HFF-Myc (cell line): ENCODE results near the gene MATN1.
A peak's percentile ranks its signal among the peaks of the same experiment; 100 is the strongest.

Experiments
- DNase-seq: peaks from one replicate; pipeline ENCODE4 v3.0.0-alpha.2; 2011; ENCODE audit warnings: low read depth; ENCODE audit errors: extremely low read depth
- H3K4me3 ChIP-seq: replicated peaks from 2 replicates; pipeline ENCODE4 v1.5.1; 2011; ENCODE audit warnings: low read depth, mild to moderate bottlenecking, control low read depth, low read length
- TF ChIP-seq, protein P1 (sequence below): IDR thresholded peaks from 2 replicates; pipeline ENCODE4 v1.5.1; 2012; ENCODE audit warnings: mild to moderate bottlenecking, low read depth, low read length, control low read depth; ENCODE audit errors: missing control alignments

The MATN1 gene

DNA sequence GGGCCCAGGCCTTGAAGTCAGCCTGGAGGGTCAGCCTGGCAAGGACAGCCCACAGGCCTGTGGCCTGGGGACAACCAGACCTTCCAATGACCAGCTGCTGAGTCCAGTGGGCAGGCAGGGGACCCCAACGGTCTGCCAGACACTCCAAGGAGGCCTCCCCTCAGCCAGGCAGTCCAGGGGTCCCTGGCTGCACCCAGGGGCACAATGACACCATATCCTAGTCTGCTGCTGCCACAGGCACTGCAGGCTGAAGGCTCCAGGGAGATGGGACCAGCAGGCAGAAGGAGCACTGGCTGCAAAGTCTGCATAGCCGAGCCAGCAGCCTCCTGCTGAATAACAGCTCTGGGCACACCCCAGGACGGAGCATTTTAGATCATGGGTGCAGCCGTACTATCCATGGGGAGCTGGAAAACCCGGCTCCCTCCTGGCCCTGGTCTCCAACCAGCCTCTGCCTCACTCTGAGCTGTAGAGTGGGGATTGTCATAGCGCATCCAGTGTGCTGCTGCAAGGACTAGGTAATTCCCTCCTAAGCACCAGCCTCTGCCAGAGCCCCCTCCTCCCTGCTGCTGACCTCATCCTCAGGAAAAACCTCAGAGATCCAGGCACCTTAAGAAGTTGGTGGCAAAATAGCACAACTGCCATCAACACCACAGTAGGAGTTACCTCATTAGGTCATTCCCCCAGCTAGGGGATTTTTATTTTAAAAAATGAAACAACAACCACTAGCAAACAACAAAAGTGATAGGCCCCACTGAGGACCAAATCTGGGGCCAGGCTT lies 39.0 kb upstream of the MATN1 start:
- H3K4me3 ChIP-seq = no peak overlapping the region
- DNase-seq = no peak
- TF ChIP-seq, protein P1, sequence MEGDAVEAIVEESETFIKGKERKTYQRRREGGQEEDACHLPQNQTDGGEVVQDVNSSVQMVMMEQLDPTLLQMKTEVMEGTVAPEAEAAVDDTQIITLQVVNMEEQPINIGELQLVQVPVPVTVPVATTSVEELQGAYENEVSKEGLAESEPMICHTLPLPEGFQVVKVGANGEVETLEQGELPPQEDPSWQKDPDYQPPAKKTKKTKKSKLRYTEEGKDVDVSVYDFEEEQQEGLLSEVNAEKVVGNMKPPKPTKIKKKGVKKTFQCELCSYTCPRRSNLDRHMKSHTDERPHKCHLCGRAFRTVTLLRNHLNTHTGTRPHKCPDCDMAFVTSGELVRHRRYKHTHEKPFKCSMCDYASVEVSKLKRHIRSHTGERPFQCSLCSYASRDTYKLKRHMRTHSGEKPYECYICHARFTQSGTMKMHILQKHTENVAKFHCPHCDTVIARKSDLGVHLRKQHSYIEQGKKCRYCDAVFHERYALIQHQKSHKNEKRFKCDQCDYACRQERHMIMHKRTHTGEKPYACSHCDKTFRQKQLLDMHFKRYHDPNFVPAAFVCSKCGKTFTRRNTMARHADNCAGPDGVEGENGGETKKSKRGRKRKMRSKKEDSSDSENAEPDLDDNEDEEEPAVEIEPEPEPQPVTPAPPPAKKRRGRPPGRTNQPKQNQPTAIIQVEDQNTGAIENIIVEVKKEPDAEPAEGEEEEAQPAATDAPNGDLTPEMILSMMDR = no peak

DNA sequence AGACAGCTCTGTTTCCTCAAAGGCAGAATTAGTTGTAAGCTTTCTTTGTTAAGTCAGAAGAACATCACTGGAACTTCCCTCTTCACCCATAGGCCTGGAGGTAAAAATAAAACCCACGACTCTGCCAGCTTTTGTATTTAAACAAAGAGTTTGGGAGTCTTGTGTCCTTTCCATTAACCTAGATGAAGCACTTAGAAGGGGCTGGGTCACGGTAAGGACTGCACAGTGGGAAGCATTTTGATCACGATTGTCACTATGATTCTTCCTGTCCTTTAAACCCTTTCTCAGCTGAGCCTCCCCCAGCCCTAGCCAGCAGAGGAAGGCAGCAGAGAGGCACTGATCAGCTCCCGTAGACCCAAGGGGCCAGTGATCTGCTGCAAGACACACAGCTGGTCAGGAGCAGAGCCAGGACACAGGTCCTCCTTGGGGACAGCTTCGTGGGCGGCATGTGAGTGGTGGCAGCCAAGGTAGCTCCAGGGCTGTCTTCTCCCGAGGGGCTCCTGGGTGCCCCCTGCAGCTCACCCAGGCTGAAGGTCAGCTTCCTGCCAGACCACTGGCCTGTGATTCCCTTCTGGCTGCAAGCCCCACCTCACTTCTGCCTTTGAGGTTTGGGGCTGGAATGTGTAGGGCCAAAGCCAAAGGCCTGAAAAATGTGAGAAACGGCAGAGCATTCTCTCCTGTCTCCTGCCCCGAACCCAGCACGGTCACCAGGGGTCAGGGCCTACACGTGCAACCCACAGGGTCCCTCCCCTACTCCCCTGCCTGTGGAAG lies 38.2 kb upstream of the MATN1 start:
- no peak for DNase-seq
- no peak overlapping the region for H3K4me3 ChIP-seq
- TF ChIP-seq, protein P1 = no peak

DNA sequence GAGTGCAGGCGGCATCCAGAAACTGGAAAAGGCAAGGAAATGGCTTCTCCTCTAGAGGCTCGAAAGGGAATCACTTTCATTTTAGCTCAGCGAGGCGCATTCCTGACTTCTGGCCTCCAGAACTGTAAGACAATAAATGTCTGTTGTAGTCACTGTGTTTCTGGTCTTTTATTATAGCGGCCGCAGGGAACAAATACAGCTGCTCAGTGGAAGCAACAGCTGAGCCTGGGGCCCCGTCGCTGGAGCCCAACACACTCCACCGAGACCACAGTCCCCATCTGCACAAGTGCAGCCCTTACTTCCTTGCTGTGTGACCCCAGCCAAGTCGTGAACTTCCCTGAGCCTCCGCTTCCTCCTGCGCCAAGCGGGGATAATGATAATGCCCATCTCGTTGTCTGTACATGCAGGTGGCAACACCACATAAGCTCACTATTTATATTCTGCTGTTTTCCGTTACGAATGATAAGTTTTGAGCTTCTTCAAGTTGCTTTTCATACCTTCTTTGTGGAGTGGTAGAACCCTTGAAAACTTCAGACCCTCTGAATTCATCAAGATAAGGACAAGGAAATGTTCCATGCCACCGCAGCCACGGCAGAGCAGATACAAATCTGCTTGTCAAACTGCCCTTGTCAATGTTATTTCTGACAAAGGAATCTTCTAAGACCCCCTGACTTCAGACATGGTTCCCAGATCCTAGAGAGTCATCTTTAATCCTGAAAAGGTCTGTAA lies 37.4 kb upstream of the MATN1 start:
- no peak overlapping the region for H3K4me3 ChIP-seq
- TF ChIP-seq, protein P1 = no peak
- no peak for DNase-seq

DNA sequence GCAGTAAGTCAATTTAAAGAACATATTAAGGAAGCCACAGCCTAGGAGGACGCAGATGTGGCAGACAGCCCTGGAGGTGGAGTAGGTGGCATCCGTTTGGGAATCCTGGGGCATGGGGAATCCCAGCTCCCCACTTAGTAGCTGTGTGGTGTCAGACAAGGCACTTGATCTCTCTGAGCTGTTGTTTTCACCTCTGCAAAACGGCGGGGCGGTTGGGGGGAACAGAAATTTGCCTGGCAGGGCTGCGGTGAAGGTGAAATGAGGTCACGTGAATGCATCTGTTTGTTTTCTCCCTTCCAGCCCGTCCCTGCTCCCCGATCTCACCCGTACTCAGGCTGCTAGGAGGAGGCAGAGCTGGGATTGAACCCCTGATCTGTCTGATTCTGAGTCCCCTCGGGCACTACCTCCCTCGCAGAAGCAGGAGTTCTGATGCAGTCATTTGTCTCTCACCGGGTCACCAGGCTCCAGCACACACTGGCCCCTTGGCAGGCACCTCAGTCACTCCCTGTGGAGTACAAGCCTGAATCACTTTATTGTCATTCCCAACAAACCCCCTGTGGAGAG lies 36.4 kb upstream of the MATN1 start:
- DNase-seq = no peak
- TF ChIP-seq, protein P1 = no peak
- H3K4me3 ChIP-seq = no peak overlapping the region

DNA sequence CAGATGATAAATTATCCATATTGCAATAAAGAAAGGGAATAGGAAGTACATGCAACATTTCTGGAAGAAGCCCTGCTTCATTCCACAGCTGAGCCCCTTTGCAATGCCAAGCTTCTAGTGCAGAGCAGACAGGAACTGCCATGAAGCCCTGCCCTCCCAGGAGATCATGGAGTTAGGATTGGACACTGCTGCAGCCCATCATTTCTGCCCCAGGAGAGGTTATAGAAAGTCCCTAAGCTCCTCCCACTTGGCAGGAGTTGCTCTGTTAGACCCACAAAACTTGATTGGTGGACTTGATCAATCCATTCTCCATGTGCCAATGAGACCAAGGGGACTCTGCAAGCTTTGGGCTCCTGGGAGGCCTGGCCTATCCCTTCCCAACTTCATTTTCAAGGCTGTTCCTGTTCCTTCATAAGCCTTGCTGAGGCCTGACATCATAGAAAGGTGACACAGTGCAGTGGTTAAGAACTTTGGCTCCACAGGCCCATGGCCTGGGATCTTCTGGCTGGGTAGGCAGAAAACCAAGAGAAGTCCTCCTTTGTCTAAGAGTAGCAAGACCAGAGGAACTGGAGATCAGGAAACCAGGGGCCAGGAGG lies 35.5 kb upstream of the MATN1 start:
- no peak overlapping the region for H3K4me3 ChIP-seq
- TF ChIP-seq, protein P1 = no peak
- peak; percentile 26 for DNase-seq

DNA sequence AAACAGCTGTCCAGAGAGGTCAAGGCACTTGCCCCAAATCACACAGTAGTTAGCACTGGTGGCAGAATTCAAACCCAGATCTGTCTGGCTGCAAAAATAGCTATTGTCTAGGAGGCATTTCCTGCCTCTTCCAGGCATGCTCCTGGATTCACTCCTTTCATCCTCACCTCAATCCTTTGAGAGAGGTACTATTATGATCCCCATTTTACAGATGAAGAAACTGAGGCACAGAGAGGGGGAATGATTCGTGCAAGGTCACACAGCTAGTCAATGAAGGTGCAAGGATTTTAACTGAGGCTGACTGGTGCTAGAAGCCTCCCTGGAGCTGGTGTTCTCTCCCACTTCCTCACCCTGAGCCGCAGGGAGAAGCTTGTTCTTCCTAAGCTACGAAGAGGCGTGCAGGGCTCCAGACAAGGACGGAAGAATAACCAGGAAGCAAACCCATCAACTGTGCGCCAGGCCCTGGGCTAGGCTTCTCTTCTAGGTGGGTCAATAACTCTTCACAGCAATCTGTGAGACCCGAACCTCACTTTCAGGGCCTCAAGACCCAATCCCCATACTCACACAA lies 34.8 kb upstream of the MATN1 start:
- TF ChIP-seq, protein P1 = no peak
- H3K4me3 ChIP-seq = no peak overlapping the region

More for the DNA sequence above, 34.8 kb upstream of the MATN1 start:
- DNase-seq = no peak
